ENCODE data around the gene TLE4.
A peak's percentile ranks its signal among the peaks of the same experiment; 100 is the strongest.

Gene TLE4

GRCh38 chr9:79580055-79580454 is 8.3 kb downstream of the TLE4 start:
- no peak for DNase-seq
- Mint-ChIP-seq H3K27ac (no peak overlapping the region), H3K36me3 (ENCODE audit: low read depth) (peaks cover 64% of the 10 kb centered on the region), H3K27me3 (ENCODE audit: low read depth, poor library complexity) (no peaks in the 10 kb centered on the region), H3K9me3 (no peaks in the 10 kb centered on the region), H3K4me1 (peaks cover 98% of the 10 kb centered on the region), H3K4me3 (peak overlapping the region; percentile 4)
- no peak for TF ChIP-seq CTCF (IDR thresholded peaks at IDR 0.05)

GRCh38 chr9:79581388-79581787 is 9.6 kb downstream of the TLE4 start:
- no peak for DNase-seq
- H3K27me3 Mint-ChIP-seq (ENCODE audit: low read depth, poor library complexity): no peaks in the 10 kb centered on the region
- H3K27ac Mint-ChIP-seq: peak overlapping the region; percentile 11
- no peaks in the 10 kb centered on the region for H3K9me3 Mint-ChIP-seq
- peak overlapping the region; percentile 39 for H3K4me3 Mint-ChIP-seq
- H3K4me1 Mint-ChIP-seq: peaks cover 100% of the 10 kb centered on the region
- peaks cover 70% of the 10 kb centered on the region for H3K36me3 Mint-ChIP-seq (ENCODE audit: low read depth)
- TF ChIP-seq CTCF (IDR thresholded peaks at IDR 0.05): no peak

- Mint-ChIP-seq H3K4me1 (peaks cover 98% of the 10 kb centered on the region), H3K27ac (peak overlapping the region; percentile 11), H3K4me3 (peak overlapping the region; percentile 39), H3K36me3 (ENCODE audit: low read depth) (peaks cover 70% of the 10 kb centered on the region), H3K9me3 (no peaks in the 10 kb centered on the region), H3K27me3 (ENCODE audit: low read depth, poor library complexity) (no peaks in the 10 kb centered on the region)
- no peak for DNase-seq
- no peak for TF ChIP-seq CTCF (IDR thresholded peaks at IDR 0.05)
These were observed 10.0 kb downstream of the TLE4 start for GRCh38 chr9:79581794-79582193.

- Mint-ChIP-seq H3K9me3 (no peaks in the 10 kb centered on the region), H3K27me3 (ENCODE audit: low read depth, poor library complexity) (no peaks in the 10 kb centered on the region), H3K36me3 (ENCODE audit: low read depth) (peaks cover 75% of the 10 kb centered on the region), H3K4me3 (no peak overlapping the region), H3K4me1 (peaks cover 83% of the 10 kb centered on the region), H3K27ac (peak overlapping the region; percentile 49)
- no peak for TF ChIP-seq CTCF (IDR thresholded peaks at IDR 0.05)
- peak; percentile 16 for DNase-seq
These were observed 12.3 kb downstream of the TLE4 start for GRCh38 chr9:79583952-79584654.

- no peak for TF ChIP-seq CTCF (IDR thresholded peaks at IDR 0.05)
- Mint-ChIP-seq H3K4me1 (peaks cover 83% of the 10 kb centered on the region), H3K9me3 (no peaks in the 10 kb centered on the region), H3K27ac (no peak overlapping the region), H3K4me3 (no peak overlapping the region), H3K36me3 (ENCODE audit: low read depth) (peaks cover 78% of the 10 kb centered on the region), H3K27me3 (ENCODE audit: low read depth, poor library complexity) (peaks cover 1% of the 10 kb centered on the region)
- no peak for DNase-seq
These were observed 12.9 kb downstream of the TLE4 start for GRCh38 chr9:79584655-79584982.

Data from nephron progenitor cell (in vitro differentiated cells).